HepG2 (cell line): ENCODE results near the gene RNASE13. TPM values are rescaled to one million over a fixed set of nuclear protein-coding genes. Genes with fewer than 3 reads are reported as not detected.

Experiments
- GPN1 ChIP-seq: sonication (generic); formaldehyde crosslinking; IDR thresholded peaks from 2 replicates; pipeline ENCODE4 v1.5.1; 2020; ENCODE audit warnings: missing genetic modification reagents, borderline replicate concordance
- ISX ChIP-seq: sonication (generic); formaldehyde crosslinking; conservative IDR thresholded peaks from 2 replicates; pipeline ENCODE4 v1.5.0; 2020; ENCODE audit warnings: missing genetic modification reagents
- JUNB ChIP-seq: sonication (generic); formaldehyde crosslinking; IDR thresholded peaks from 2 replicates; pipeline ENCODE4 v1.8.0; 2022; ENCODE audit warnings: missing genetic modification reagents, mild to moderate bottlenecking, borderline replicate concordance
- MBNL3 ChIP-seq: fragments of 250-450 bp; sonication (Bioruptor Pico); conservative IDR thresholded peaks from 2 replicates; pipeline ENCODE4 v1.8.0; 2022; ENCODE audit warnings: mild to moderate bottlenecking, inconsistent platforms
- MEIS1 ChIP-seq: sonication (generic); formaldehyde crosslinking; IDR thresholded peaks from 2 replicates; pipeline ENCODE4 v1.9.0; 2021; ENCODE audit warnings: mild to moderate bottlenecking, missing genetic modification reagents, moderate library complexity, borderline replicate concordance
- RELA ChIP-seq: sonication (generic); formaldehyde crosslinking; IDR thresholded peaks from 2 replicates; pipeline ENCODE4 v1.4.0; 2020; ENCODE audit warnings: missing genetic modification reagents
- SALL1 ChIP-seq: sonication (generic); formaldehyde crosslinking; IDR thresholded peaks from 2 replicates; pipeline ENCODE4 v1.8.0; 2022; ENCODE audit warnings: mild to moderate bottlenecking, missing genetic modification reagents
- SIN3A ChIP-seq: IDR thresholded peaks from 2 replicates; pipeline ENCODE4 v1.6.1; 2011; ENCODE audit warnings: low read depth, mild to moderate bottlenecking, control low read depth, low read length, borderline replicate concordance
- TCF7L2 ChIP-seq: IDR thresholded peaks from 2 replicates; pipeline ENCODE4 v1.6.1; 2011; ENCODE audit warnings: mild to moderate bottlenecking, low read depth, low read length, moderate library complexity
- YY1 ChIP-seq: IDR thresholded peaks from 2 replicates; pipeline ENCODE4 v1.6.1; 2011; ENCODE audit warnings: low read length, low read depth, moderate library complexity, mild to moderate bottlenecking; ENCODE audit not compliant: insufficient read depth, insufficient replicate concordance
- ZNF24 ChIP-seq: fragments of 450-650 bp; IDR thresholded peaks from 2 replicates; pipeline ENCODE4 v1.6.1; 2017; ENCODE audit warnings: antibody characterized with exemption, mild to moderate bottlenecking
- ZNF296 ChIP-seq: sonication (generic); formaldehyde crosslinking; conservative IDR thresholded peaks from 2 replicates; pipeline ENCODE4 v1.5.0; 2020; ENCODE audit warnings: mild to moderate bottlenecking, missing genetic modification reagents
- ZNF44 ChIP-seq: sonication (generic); formaldehyde crosslinking; IDR thresholded peaks from 2 replicates; pipeline ENCODE4 v1.5.1; 2020; ENCODE audit warnings: mild to moderate bottlenecking, missing genetic modification reagents
- ZNF605 ChIP-seq: sonication (generic); formaldehyde crosslinking; IDR thresholded peaks from 2 replicates; pipeline ENCODE4 v1.8.0; 2022; ENCODE audit warnings: mild to moderate bottlenecking, missing genetic modification reagents
- ZSCAN20 ChIP-seq: sonication (generic); formaldehyde crosslinking; IDR thresholded peaks from 2 replicates; pipeline ENCODE4 v1.4.0; 2020; ENCODE audit warnings: missing genetic modification reagents, mild to moderate bottlenecking, borderline replicate concordance
- ZSCAN21 ChIP-seq: sonication (generic); formaldehyde crosslinking; IDR thresholded peaks from 2 replicates; pipeline ENCODE4 v1.8.0; 2022; ENCODE audit warnings: mild to moderate bottlenecking, missing genetic modification reagents, moderate library complexity, borderline replicate concordance
- polyA plus RNA-seq, 8 experiments: library from polyadenylated mRNA; depleted of rRNA in 3 of 8; stranded (reverse) in 7 of 8; unstranded in 1 of 8; fragments of >200 nt; fragmentation: Illumina TruSeq in 4 of 8; extraction: Trizol in 4 of 8; gene quantifications; 2 replicates each; pipeline versions ENCODE4 v1.2.1 to v1.2.3, GENCODE V29; 2011 to 2016; ENCODE audit warnings: low read depth in 4 of 8, missing spikeins in 1 of 8, mixed read lengths in 1 of 8; ENCODE audit not compliant: insufficient read depth in 1 of 8
- total RNA-seq, 5 experiments: library from RNA; depleted of rRNA; stranded (reverse); fragments of >200 nt; fragmentation: Illumina TruSeq; extraction: Trizol; gene quantifications; 2 replicates each; pipeline ENCODE4 v1.2.3, GENCODE V29; 2016; ENCODE audit warnings: low read depth in 1 of 5
- TF ChIP-seq, protein P1 (sequence below): sonication (generic); formaldehyde crosslinking; conservative IDR thresholded peaks from 2 replicates; pipeline ENCODE4 v1.8.1; 2023; ENCODE audit warnings: missing genetic modification reagents
- TF ChIP-seq, protein P2 (sequence below): sonication (generic); formaldehyde crosslinking; IDR thresholded peaks from 2 replicates; pipeline ENCODE4 v1.4.0; 2020; ENCODE audit warnings: missing genetic modification reagents, borderline replicate concordance
- TF ChIP-seq, protein P3 (sequence below): sonication (generic); formaldehyde crosslinking; IDR thresholded peaks from 2 replicates; pipeline ENCODE4 v1.4.0; 2020; ENCODE audit warnings: missing genetic modification reagents, borderline replicate concordance
- TF ChIP-seq, protein P4 (sequence below): fragments of 450-650 bp; IDR thresholded peaks from 2 replicates; pipeline ENCODE4 v1.6.1; 2016
- TF ChIP-seq, protein P5 (sequence below): sonication (generic); formaldehyde crosslinking; IDR thresholded peaks from 2 replicates; pipeline ENCODE4 v1.4.0; 2020; ENCODE audit warnings: missing genetic modification reagents

The RNASE13 gene
- total and polyA plus RNA-seq, 2 of the 13 experiments (the other 11 are each of a cell fraction or from before 2014, with no cell fraction given) = 1.0 TPM; not detected in 1

DNA sequence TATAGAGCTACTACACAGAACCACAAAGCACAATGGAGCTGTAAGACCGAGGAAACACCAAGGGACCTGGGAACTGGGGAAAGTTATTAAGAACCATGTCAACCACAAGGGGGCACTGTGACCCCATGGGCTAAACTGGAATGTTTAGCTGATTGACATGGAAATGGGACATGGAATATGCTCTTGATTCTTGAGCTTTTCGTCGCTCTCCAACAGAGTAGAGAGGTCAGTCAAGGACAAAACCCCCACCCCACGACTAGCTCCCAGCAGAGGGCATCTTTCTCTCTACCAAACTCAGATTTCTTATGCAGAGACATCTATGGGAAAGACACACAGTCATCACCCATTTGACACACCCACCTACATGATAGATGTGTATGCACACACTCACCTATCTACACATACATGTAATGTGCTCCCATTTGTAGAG is 19.8 kb downstream of the RNASE13 start (continued):
- no peak for TF ChIP-seq SIN3A
- TF ChIP-seq ZNF296 (CRISPR knock-in tag) = no peak
- TF ChIP-seq ZNF605 (CRISPR knock-in tag) = no peak
- no peak for TF ChIP-seq ZSCAN20 (CRISPR knock-in tag)
- TF ChIP-seq, protein P1, sequence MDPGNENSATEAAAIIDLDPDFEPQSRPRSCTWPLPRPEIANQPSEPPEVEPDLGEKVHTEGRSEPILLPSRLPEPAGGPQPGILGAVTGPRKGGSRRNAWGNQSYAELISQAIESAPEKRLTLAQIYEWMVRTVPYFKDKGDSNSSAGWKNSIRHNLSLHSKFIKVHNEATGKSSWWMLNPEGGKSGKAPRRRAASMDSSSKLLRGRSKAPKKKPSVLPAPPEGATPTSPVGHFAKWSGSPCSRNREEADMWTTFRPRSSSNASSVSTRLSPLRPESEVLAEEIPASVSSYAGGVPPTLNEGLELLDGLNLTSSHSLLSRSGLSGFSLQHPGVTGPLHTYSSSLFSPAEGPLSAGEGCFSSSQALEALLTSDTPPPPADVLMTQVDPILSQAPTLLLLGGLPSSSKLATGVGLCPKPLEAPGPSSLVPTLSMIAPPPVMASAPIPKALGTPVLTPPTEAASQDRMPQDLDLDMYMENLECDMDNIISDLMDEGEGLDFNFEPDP (CRISPR knock-in tag) = no peak
- no peak for TF ChIP-seq MBNL3 (CRISPR knock-in tag)
- TF ChIP-seq RELA = no peak
- TF ChIP-seq JUNB = no peak
- TF ChIP-seq ZNF24 = no peak
- peak; percentile 42 for TF ChIP-seq SALL1 (CRISPR knock-in tag)
- TF ChIP-seq YY1 = no peak
- TF ChIP-seq, protein P2, sequence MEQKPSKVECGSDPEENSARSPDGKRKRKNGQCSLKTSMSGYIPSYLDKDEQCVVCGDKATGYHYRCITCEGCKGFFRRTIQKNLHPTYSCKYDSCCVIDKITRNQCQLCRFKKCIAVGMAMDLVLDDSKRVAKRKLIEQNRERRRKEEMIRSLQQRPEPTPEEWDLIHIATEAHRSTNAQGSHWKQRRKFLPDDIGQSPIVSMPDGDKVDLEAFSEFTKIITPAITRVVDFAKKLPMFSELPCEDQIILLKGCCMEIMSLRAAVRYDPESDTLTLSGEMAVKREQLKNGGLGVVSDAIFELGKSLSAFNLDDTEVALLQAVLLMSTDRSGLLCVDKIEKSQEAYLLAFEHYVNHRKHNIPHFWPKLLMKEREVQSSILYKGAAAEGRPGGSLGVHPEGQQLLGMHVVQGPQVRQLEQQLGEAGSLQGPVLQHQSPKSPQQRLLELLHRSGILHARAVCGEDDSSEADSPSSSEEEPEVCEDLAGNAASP (CRISPR knock-in tag) = peak; percentile 99
- TF ChIP-seq MEIS1 (CRISPR knock-in tag) = peak; percentile 60; the same call in 1 of the 2 replicates
- TF ChIP-seq, protein P3, sequence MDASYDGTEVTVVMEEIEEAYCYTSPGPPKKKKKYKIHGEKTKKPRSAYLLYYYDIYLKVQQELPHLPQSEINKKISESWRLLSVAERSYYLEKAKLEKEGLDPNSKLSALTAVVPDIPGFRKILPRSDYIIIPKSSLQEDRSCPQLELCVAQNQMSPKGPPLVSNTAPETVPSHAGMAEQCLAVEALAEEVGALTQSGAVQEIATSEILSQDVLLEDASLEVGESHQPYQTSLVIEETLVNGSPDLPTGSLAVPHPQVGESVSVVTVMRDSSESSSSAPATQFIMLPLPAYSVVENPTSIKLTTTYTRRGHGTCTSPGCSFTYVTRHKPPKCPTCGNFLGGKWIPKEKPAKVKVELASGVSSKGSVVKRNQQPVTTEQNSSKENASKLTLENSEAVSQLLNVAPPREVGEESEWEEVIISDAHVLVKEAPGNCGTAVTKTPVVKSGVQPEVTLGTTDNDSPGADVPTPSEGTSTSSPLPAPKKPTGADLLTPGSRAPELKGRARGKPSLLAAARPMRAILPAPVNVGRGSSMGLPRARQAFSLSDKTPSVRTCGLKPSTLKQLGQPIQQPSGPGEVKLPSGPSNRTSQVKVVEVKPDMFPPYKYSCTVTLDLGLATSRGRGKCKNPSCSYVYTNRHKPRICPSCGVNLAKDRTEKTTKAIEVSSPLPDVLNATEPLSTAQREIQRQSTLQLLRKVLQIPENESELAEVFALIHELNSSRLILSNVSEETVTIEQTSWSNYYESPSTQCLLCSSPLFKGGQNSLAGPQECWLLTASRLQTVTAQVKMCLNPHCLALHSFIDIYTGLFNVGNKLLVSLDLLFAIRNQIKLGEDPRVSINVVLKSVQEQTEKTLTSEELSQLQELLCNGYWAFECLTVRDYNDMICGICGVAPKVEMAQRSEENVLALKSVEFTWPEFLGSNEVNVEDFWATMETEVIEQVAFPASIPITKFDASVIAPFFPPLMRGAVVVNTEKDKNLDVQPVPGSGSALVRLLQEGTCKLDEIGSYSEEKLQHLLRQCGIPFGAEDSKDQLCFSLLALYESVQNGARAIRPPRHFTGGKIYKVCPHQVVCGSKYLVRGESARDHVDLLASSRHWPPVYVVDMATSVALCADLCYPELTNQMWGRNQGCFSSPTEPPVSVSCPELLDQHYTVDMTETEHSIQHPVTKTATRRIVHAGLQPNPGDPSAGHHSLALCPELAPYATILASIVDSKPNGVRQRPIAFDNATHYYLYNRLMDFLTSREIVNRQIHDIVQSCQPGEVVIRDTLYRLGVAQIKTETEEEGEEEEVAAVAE = peak; percentile 58; the same call in 1 of the 2 replicates
- TF ChIP-seq TCF7L2 = no peak
- TF ChIP-seq ZNF44 (CRISPR knock-in tag) = no peak
- TF ChIP-seq, protein P4, sequence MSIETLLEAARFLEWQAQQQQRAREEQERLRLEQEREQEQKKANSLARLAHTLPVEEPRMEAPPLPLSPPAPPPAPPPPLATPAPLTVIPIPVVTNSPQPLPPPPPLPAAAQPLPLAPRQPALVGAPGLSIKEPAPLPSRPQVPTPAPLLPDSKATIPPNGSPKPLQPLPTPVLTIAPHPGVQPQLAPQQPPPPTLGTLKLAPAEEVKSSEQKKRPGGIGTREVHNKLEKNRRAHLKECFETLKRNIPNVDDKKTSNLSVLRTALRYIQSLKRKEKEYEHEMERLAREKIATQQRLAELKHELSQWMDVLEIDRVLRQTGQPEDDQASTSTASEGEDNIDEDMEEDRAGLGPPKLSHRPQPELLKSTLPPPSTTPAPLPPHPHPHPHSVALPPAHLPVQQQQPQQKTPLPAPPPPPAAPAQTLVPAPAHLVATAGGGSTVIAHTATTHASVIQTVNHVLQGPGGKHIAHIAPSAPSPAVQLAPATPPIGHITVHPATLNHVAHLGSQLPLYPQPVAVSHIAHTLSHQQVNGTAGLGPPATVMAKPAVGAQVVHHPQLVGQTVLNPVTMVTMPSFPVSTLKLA = no peak
- no peak for TF ChIP-seq GPN1
- no peak for TF ChIP-seq ISX (CRISPR knock-in tag)
- TF ChIP-seq ZSCAN21 = 0 out of 2 replicates have a peak, but pooled peaks have one; percentile 45
- TF ChIP-seq, protein P5, sequence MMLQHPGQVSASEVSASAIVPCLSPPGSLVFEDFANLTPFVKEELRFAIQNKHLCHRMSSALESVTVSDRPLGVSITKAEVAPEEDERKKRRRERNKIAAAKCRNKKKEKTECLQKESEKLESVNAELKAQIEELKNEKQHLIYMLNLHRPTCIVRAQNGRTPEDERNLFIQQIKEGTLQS (CRISPR knock-in tag) = 0 out of 2 replicates have a peak, but pooled peaks have one; percentile 27
